Measurements from ENCODE around the gene DNAH3. TPM values are rescaled to one million over a fixed set of nuclear protein-coding genes. Genes with fewer than 3 reads are reported as not detected.

DNAH3 gene
- total and polyA plus RNA-seq, 5 donors from 2014 or later = 0.05 TPM; not detected in 4

DNA sequence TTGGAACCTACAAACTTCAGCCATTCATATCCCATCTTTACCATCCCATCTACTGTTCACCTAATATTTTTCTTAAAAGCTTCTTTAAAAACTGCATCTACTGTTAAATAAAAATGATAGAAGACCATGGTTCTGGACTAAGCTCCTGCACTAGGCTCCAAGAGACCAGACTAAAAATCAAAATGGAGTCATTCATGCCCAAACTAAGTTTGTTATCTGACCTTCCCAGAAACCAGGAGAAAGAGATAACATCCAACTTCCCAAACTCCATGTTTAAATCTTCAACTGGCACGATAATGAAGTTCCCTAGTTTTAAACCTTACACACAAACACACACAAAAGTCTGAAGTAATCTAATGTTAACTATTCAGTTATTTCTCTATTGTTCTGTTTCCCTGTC lies 264.3 kb downstream of the DNAH3 start:
- no peak for ATAC-seq (ENCODE audit: low read depth in 2 of 2)
- peaks cover 14 to 19% (median 15%) of the 10 kb centered on the region in 4 donors for H3K4me1 Mint-ChIP-seq
- Histone ChIP-seq H3K36me3 (ENCODE audit: control insufficient read depth, insufficient read depth, low read length) (no peaks in the 10 kb centered on the region), H3K27me3 (ENCODE audit: control insufficient read depth, insufficient read depth, low read length) (no peaks in the 10 kb centered on the region), H3K27ac (ENCODE audit: insufficient read depth, low read length, poor library complexity, severe bottlenecking) (no peak overlapping the region), H3K4me1 (ENCODE audit: control insufficient read depth, insufficient read depth, low read length, poor library complexity, severe bottlenecking) (no peaks in the 10 kb centered on the region), H3K4me3 (ENCODE audit: low read depth, low read length) (no peak overlapping the region), H3K9me3 (ENCODE audit: control insufficient read depth in 2 of 2, low read length in 2 of 2) (no peaks in the 10 kb centered on the region)
- H3K36me3 Mint-ChIP-seq = peaks cover 11% of the 10 kb centered on the region
- peak overlapping the region in 1 of 3 donors; percentile 24 for H3K27ac Mint-ChIP-seq
- no peaks in the 10 kb centered on the region for H3K27me3 Mint-ChIP-seq
- no peak for DNase-seq
- no peak overlapping the region for H3K4me3 Mint-ChIP-seq
- H3K9me3 Mint-ChIP-seq = no peaks in the 10 kb centered on the region

DNA sequence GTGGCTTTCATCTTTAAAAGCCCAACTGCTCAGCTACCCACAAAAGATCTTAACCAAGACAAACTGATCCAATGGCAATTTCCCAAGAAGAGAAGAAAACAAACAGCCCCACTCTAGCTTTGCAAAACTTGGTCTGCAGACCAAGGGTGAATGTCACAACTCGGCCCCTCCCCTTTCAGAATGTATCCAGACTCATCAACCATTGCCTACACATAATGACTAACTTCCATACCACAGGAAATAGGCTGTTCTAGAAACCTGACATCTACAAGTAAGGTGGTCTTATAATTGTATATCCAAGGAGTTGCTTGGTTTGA lies 266.4 kb downstream of the DNAH3 start:
- H3K4me1 ChIP-seq (ENCODE audit: control insufficient read depth, insufficient read depth, low read length, poor library complexity, severe bottlenecking) = peaks cover 7% of the 10 kb centered on the region
- H3K9me3 Mint-ChIP-seq = no peaks in the 10 kb centered on the region
- H3K9me3 ChIP-seq (ENCODE audit: control insufficient read depth in 2 of 2, low read length in 2 of 2) = no peaks in the 10 kb centered on the region
- H3K36me3 Mint-ChIP-seq = peaks cover 7% of the 10 kb centered on the region
- no peaks in the 10 kb centered on the region for H3K27me3 ChIP-seq (ENCODE audit: control insufficient read depth, insufficient read depth, low read length)
- H3K4me3 ChIP-seq (ENCODE audit: low read depth, low read length) = no peak overlapping the region
- ATAC-seq (ENCODE audit: low read depth in 2 of 2) (no peak), DNase-seq (no peak)
- no peaks in the 10 kb centered on the region for H3K36me3 ChIP-seq (ENCODE audit: control insufficient read depth, insufficient read depth, low read length)
- H3K27me3 Mint-ChIP-seq = no peaks in the 10 kb centered on the region
- peak overlapping the region in 1 of 3 donors; percentile 53 for H3K27ac Mint-ChIP-seq
- H3K27ac ChIP-seq (ENCODE audit: insufficient read depth, low read length, poor library complexity, severe bottlenecking) = no peak overlapping the region
- H3K4me1 Mint-ChIP-seq = peaks cover 19 to 23% (median 22%) of the 10 kb centered on the region in 4 donors
- no peak overlapping the region for H3K4me3 Mint-ChIP-seq

DNA sequence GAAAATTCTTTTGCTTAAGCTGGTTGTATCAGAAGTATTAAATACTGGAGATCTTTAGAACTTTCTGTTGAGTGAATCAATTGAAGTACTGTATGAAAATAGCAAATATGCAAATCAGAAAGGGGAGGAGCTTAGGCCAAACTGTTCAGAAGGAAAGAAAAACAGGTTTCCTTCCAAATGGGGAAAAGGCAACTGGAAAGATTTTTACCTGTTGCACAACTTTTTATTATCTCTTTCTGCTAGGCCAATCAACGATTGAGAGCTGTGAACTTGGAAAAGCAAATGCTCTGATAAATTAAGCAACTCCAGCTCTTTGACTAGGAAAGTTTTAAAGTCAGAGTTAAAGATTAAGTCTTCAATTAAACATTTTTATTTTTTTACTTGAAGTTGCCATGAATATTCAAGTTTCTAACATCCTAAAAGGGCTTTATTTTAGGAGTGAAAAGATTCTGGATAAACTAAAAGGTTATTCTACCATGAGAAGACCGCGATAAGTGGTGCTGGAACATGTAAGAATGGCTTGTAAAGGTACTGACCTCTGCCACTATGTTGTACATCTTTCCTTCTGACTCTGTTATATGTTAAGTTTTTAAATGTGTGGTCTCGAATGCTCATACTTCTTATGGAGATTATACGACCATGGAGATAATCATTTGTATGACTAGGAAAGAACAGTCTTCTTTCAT lies 266.9 kb downstream of the DNAH3 start:
- H3K27me3 Mint-ChIP-seq = no peaks in the 10 kb centered on the region
- ATAC-seq (ENCODE audit: low read depth in 2 of 2) (no peak), DNase-seq (no peak)
- Histone ChIP-seq H3K27me3 (ENCODE audit: control insufficient read depth, insufficient read depth, low read length) (no peaks in the 10 kb centered on the region), H3K4me1 (ENCODE audit: control insufficient read depth, insufficient read depth, low read length, poor library complexity, severe bottlenecking) (peaks cover 9% of the 10 kb centered on the region), H3K27ac (ENCODE audit: insufficient read depth, low read length, poor library complexity, severe bottlenecking) (no peak overlapping the region), H3K9me3 (ENCODE audit: control insufficient read depth in 2 of 2, low read length in 2 of 2) (no peaks in the 10 kb centered on the region), H3K36me3 (ENCODE audit: control insufficient read depth, insufficient read depth, low read length) (no peaks in the 10 kb centered on the region), H3K4me3 (ENCODE audit: low read depth, low read length) (no peak overlapping the region)
- H3K9me3 Mint-ChIP-seq = no peaks in the 10 kb centered on the region
- H3K36me3 Mint-ChIP-seq = peaks cover 7% of the 10 kb centered on the region
- H3K4me3 Mint-ChIP-seq = no peak overlapping the region
- peaks cover 19 to 27% (median 25%) of the 10 kb centered on the region in 4 donors for H3K4me1 Mint-ChIP-seq
- H3K27ac Mint-ChIP-seq = no peak overlapping the region

Other genes starting within 250 kb of the DNAH3 start
- 15.9 TPM for gene LDAF1, start 7.8 kb upstream of the DNAH3 start, total RNA-seq
- gene LDAF1, start 7.8 kb upstream of the DNAH3 start, polyA plus RNA-seq = 10 to 100 TPM; 24.5 to 30.5 (median 29.4) TPM
- gene ZP2, start 60.7 kb upstream of the DNAH3 start, total RNA-seq = not detected
- not detected for gene ZP2, start 60.7 kb upstream of the DNAH3 start, polyA plus RNA-seq
- gene ANKS4B, start 82.9 kb upstream of the DNAH3 start, total RNA-seq = not detected
- not detected for gene ANKS4B, start 82.9 kb upstream of the DNAH3 start, polyA plus RNA-seq
- gene CRYM, start 127.4 kb upstream of the DNAH3 start, total RNA-seq = not detected
- gene CRYM, start 127.4 kb upstream of the DNAH3 start, polyA plus RNA-seq = not detected